ENCODE measurements around the gene ACOXL. TPM values are rescaled to one million over a fixed set of nuclear protein-coding genes. Genes with fewer than 3 reads are reported as not detected.

The ACOXL gene
- total RNA-seq, 3 donors from 2014 or later (not counting 1 experiment from before 2014, with no cell fraction given), result not detected

GRCh38 chr2:111143107-111143842, 410.9 kb downstream of the ACOXL start:
- no peaks in the 10 kb centered on the region for H3K9me3 Mint-ChIP-seq
- no peak overlapping the region for H3K27ac Mint-ChIP-seq
- no peak for DNase-seq
- intact Hi-C loops (cut with micrococcal nuclease), result no loop called here
- Histone ChIP-seq H3K27ac (ENCODE audit: low read length) (no peak overlapping the region), H3K4me3 (ENCODE audit: low read length) (no peak overlapping the region), H3K27me3 (ENCODE audit: control insufficient read depth, insufficient read depth, low read length) (no peaks in the 10 kb centered on the region), H3K9me3 (ENCODE audit: control insufficient read depth, insufficient read depth, low read length) (no peaks in the 10 kb centered on the region), H3K36me3 (ENCODE audit: control insufficient read depth, insufficient read depth, low read length) (peaks cover 5% of the 10 kb centered on the region), H3K4me1 (ENCODE audit: control insufficient read depth, insufficient read depth, low read length) (no peaks in the 10 kb centered on the region)
- no peaks in the 10 kb centered on the region for H3K36me3 Mint-ChIP-seq
- H3K4me1 Mint-ChIP-seq, result peaks cover 7 to 19% of the 10 kb centered on the region in 2 donors
- WGBS (ENCODE audit: insufficient coverage), result 98% methylated on average over 10 of the region's 10 CpGs
- H3K27me3 Mint-ChIP-seq (ENCODE audit: low read depth in 2 of 2), result no peaks in the 10 kb centered on the region
- no peak overlapping the region for H3K4me3 Mint-ChIP-seq
- TF ChIP-seq, protein P1, sequence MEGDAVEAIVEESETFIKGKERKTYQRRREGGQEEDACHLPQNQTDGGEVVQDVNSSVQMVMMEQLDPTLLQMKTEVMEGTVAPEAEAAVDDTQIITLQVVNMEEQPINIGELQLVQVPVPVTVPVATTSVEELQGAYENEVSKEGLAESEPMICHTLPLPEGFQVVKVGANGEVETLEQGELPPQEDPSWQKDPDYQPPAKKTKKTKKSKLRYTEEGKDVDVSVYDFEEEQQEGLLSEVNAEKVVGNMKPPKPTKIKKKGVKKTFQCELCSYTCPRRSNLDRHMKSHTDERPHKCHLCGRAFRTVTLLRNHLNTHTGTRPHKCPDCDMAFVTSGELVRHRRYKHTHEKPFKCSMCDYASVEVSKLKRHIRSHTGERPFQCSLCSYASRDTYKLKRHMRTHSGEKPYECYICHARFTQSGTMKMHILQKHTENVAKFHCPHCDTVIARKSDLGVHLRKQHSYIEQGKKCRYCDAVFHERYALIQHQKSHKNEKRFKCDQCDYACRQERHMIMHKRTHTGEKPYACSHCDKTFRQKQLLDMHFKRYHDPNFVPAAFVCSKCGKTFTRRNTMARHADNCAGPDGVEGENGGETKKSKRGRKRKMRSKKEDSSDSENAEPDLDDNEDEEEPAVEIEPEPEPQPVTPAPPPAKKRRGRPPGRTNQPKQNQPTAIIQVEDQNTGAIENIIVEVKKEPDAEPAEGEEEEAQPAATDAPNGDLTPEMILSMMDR (IDR thresholded peaks at IDR 0.05), result no peak
- ATAC-seq, result no peak

DNA sequence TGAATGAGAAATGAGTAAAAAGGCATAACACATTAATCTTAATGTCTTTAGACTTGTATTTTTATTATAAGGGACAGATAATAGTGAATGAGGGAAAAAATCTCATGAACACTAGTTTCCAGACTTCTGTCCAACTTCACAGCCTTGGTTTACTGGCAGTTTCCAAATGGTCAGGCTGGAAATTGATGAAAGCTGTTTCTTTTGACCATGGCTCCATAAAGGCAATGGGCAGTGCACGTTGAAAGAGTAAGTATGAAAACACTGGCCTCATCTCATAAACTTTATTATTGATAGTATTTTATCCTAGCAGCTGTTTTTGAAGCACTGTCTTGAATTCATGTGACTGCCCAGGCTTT, 411.4 kb downstream of the ACOXL start:
- Histone ChIP-seq H3K27me3 (ENCODE audit: control insufficient read depth, insufficient read depth, low read length) (no peaks in the 10 kb centered on the region), H3K9me3 (ENCODE audit: control insufficient read depth, insufficient read depth, low read length) (no peaks in the 10 kb centered on the region), H3K36me3 (ENCODE audit: control insufficient read depth, insufficient read depth, low read length) (peaks cover 5% of the 10 kb centered on the region), H3K4me1 (ENCODE audit: control insufficient read depth, insufficient read depth, low read length) (no peaks in the 10 kb centered on the region), H3K4me3 (ENCODE audit: low read length) (no peak overlapping the region), H3K27ac (ENCODE audit: low read length) (no peak overlapping the region)
- no peak for DNase-seq
- no peak overlapping the region for H3K27ac Mint-ChIP-seq
- no CpG with 5 or more reads among the region's 1 CpG for WGBS (ENCODE audit: insufficient coverage)
- TF ChIP-seq, protein P1 (IDR thresholded peaks at IDR 0.05), result no peak
- peaks cover 12 to 19% of the 10 kb centered on the region in 2 donors for H3K4me1 Mint-ChIP-seq
- no peaks in the 10 kb centered on the region for H3K36me3 Mint-ChIP-seq
- intact Hi-C loops (cut with micrococcal nuclease), result no loop called here
- H3K27me3 Mint-ChIP-seq (ENCODE audit: low read depth in 2 of 2), result no peaks in the 10 kb centered on the region
- no peak overlapping the region for H3K4me3 Mint-ChIP-seq
- H3K9me3 Mint-ChIP-seq, result no peaks in the 10 kb centered on the region
- no peak for ATAC-seq

GRCh38 chr2:111145103-111145760, 412.9 kb downstream of the ACOXL start:
- H3K4me3 Mint-ChIP-seq, result no peak overlapping the region

More at GRCh38 chr2:111145103-111145760, 412.9 kb downstream of the ACOXL start:
- Histone ChIP-seq H3K36me3 (ENCODE audit: control insufficient read depth, insufficient read depth, low read length) (peaks cover 2% of the 10 kb centered on the region), H3K27ac (ENCODE audit: low read length) (no peak overlapping the region), H3K27me3 (ENCODE audit: control insufficient read depth, insufficient read depth, low read length) (no peaks in the 10 kb centered on the region), H3K9me3 (ENCODE audit: control insufficient read depth, insufficient read depth, low read length) (no peaks in the 10 kb centered on the region), H3K4me3 (ENCODE audit: low read length) (no peak overlapping the region), H3K4me1 (ENCODE audit: control insufficient read depth, insufficient read depth, low read length) (no peaks in the 10 kb centered on the region)
- H3K27me3 Mint-ChIP-seq (ENCODE audit: low read depth in 2 of 2), result no peaks in the 10 kb centered on the region
- H3K27ac Mint-ChIP-seq, result no peak overlapping the region
- no peaks in the 10 kb centered on the region for H3K36me3 Mint-ChIP-seq
- intact Hi-C loops (cut with micrococcal nuclease), result no loop called here
- ATAC-seq, result no peak
- 84% methylated on average over 6 of the region's 7 CpGs for WGBS (ENCODE audit: insufficient coverage)
- H3K4me1 Mint-ChIP-seq, result peaks cover 18 to 19% of the 10 kb centered on the region in 2 donors
- no peaks in the 10 kb centered on the region for H3K9me3 Mint-ChIP-seq
- no peak for DNase-seq
- TF ChIP-seq, protein P1 (IDR thresholded peaks at IDR 0.05), result no peak

All from natural killer cell (primary cell).